Testis (tissue), 3 donors: ENCODE data around the gene PAPPA2. TPM values are rescaled to one million over a fixed set of nuclear protein-coding genes. Genes with fewer than 3 reads are reported as not detected.

Experiments
- DNase-seq: peaks from one replicate; pipeline ENCODE4 v3.0.0-alpha.2; 2019
- H3K27ac ChIP-seq, 2 donors: fragments of 200-600 bp; sonication (generic); one replicate each; pipeline ENCODE4 v1.5.1; 2019
- H3K27me3 ChIP-seq: fragments of 200-600 bp; sonication (generic); one replicate; pipeline ENCODE4 v1.5.1; 2019
- H3K36me3 ChIP-seq: fragments of 200-600 bp; sonication (generic); one replicate; pipeline ENCODE4 v1.5.1; 2017; ENCODE audit warnings: low read depth; ENCODE audit errors: missing control alignments
- H3K4me1 ChIP-seq: fragments of 200-600 bp; sonication (generic); one replicate; pipeline ENCODE4 v1.5.1; 2019
- H3K4me3 ChIP-seq, 2 donors: fragments of 200-600 bp; sonication (generic); one replicate each; pipeline ENCODE4 v1.5.1; 2017 to 2019
- H3K9me3 ChIP-seq: fragments of 200-600 bp; sonication (generic); one replicate; pipeline ENCODE4 v1.5.1; 2017
- POLR2A ChIP-seq: fragments of 450-650 bp; IDR thresholded peaks from one replicate; pipeline ENCODE4 v1.6.1; 2017; ENCODE audit warnings: antibody characterized with exemption, mild to moderate bottlenecking, moderate library complexity
- WGBS, 2 donors: methylation state at CpG; one replicate each; pipeline ENCODE4 v1.1.5; 2018; 5-methylcytosine and 5-hydroxymethylcytosine counted together
- intact Hi-C: fragments of 100-400 bp; cut with DNase I; formaldehyde crosslinking; loops from one replicate; pipeline ENCODE4 v1.15.1; 2023; ENCODE audit warnings: low total_unique reads
- polyA plus RNA-seq: library from polyadenylated mRNA; stranded (reverse); fragments of 350-450 nt; fragmentation: Illumina TruSeq; extraction: RNeasy Lipid Tissue Mini Kit (QIAGEN cat#74804); gene quantifications from one replicate; pipeline ENCODE4 v1.2.3, GENCODE V29; 2014; ENCODE audit warnings: low read depth, low replicate concordance; ENCODE audit not compliant: insufficient read depth
- total RNA-seq, 2 donors: library from RNA; depleted of rRNA; stranded (reverse); fragments of >200 nt; gene quantifications; one replicate each; pipeline ENCODE4 v1.2.3, GENCODE V29; 2016
- TF ChIP-seq, protein P1 (sequence below), 3 experiments: fragments of 450-650 bp in 2 of 3; fragments of 200-600 bp in 1 of 3; sonication (generic) in 1 of 3; IDR thresholded peaks; one replicate each; pipeline ENCODE4 v1.5.1; 2016 to 2019; ENCODE audit warnings: antibody characterized with exemption in 3 of 3, mild to moderate bottlenecking in 2 of 3, moderate library complexity in 1 of 3

The PAPPA2 gene
- total and polyA plus RNA-seq, 3 donors from 2014 or later: 0.80 to 2.2 (median 2.2) TPM

- TF ChIP-seq POLR2A: no peak
- TF ChIP-seq, protein P1, sequence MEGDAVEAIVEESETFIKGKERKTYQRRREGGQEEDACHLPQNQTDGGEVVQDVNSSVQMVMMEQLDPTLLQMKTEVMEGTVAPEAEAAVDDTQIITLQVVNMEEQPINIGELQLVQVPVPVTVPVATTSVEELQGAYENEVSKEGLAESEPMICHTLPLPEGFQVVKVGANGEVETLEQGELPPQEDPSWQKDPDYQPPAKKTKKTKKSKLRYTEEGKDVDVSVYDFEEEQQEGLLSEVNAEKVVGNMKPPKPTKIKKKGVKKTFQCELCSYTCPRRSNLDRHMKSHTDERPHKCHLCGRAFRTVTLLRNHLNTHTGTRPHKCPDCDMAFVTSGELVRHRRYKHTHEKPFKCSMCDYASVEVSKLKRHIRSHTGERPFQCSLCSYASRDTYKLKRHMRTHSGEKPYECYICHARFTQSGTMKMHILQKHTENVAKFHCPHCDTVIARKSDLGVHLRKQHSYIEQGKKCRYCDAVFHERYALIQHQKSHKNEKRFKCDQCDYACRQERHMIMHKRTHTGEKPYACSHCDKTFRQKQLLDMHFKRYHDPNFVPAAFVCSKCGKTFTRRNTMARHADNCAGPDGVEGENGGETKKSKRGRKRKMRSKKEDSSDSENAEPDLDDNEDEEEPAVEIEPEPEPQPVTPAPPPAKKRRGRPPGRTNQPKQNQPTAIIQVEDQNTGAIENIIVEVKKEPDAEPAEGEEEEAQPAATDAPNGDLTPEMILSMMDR (IDR thresholded peaks at IDR 0.05): peak in 1 of 3 experiments; percentile 18
- no peaks in the 10 kb centered on the region for H3K27me3 ChIP-seq
- H3K4me3 ChIP-seq: no peak overlapping the region
- H3K9me3 ChIP-seq: no peaks in the 10 kb centered on the region
- WGBS, 2 donors: 52 to 54% methylated on average over 3 of the region's 3 CpGs
- no peaks in the 10 kb centered on the region for H3K4me1 ChIP-seq
- intact Hi-C loops: no loop called here
- no peak overlapping the region for H3K27ac ChIP-seq
- no peak for DNase-seq
- H3K36me3 ChIP-seq: no peaks in the 10 kb centered on the region
Measured at GRCh38 chr1:176466514-176466913, 3.5 kb downstream of the PAPPA2 start.

GRCh38 chr1:176469450-176470010 is 6.6 kb downstream of the PAPPA2 start:
- no peaks in the 10 kb centered on the region for H3K9me3 ChIP-seq
- intact Hi-C loops: no loop called here
- no peak overlapping the region for H3K4me3 ChIP-seq
- TF ChIP-seq POLR2A: no peak
- TF ChIP-seq, protein P1 (IDR thresholded peaks at IDR 0.05): no peak
- DNase-seq: no peak
- WGBS, 2 donors: 50 to 56% methylated on average over 7 of the region's 7 CpGs
- no peaks in the 10 kb centered on the region for H3K27me3 ChIP-seq
- no peaks in the 10 kb centered on the region for H3K4me1 ChIP-seq
- H3K27ac ChIP-seq: peak overlapping the region in 1 of 2 donors; percentile 52
- no peaks in the 10 kb centered on the region for H3K36me3 ChIP-seq

GRCh38 chr1:176471338-176472121 is 8.6 kb downstream of the PAPPA2 start:
- H3K4me3 ChIP-seq: no peak overlapping the region
- no peaks in the 10 kb centered on the region for H3K4me1 ChIP-seq
- intact Hi-C loops: no loop called here
- H3K9me3 ChIP-seq: no peaks in the 10 kb centered on the region
- H3K36me3 ChIP-seq: no peaks in the 10 kb centered on the region
- no peak for TF ChIP-seq POLR2A
- TF ChIP-seq, protein P1 (IDR thresholded peaks at IDR 0.05): no peak
- no peak for DNase-seq
- H3K27ac ChIP-seq: peak overlapping the region in 1 of 2 donors; percentile 52
- WGBS, 2 donors: 87 to 90% methylated on average over 5 of the region's 5 CpGs
- H3K27me3 ChIP-seq: no peaks in the 10 kb centered on the region

- WGBS, 2 donors: 48 to 51% methylated on average over 4 to 7 of the region's 7 CpGs
- no peaks in the 10 kb centered on the region for H3K36me3 ChIP-seq
- no peak overlapping the region for H3K4me3 ChIP-seq
- no peak overlapping the region for H3K27ac ChIP-seq
- DNase-seq: no peak
- H3K9me3 ChIP-seq: no peaks in the 10 kb centered on the region
- intact Hi-C loops: no loop called here
- no peaks in the 10 kb centered on the region for H3K27me3 ChIP-seq
- no peak for TF ChIP-seq POLR2A
- TF ChIP-seq, protein P1 (IDR thresholded peaks at IDR 0.05): no peak
- no peaks in the 10 kb centered on the region for H3K4me1 ChIP-seq
Measured at GRCh38 chr1:176479971-176480370, 17.0 kb downstream of the PAPPA2 start.
